DMS53 treated with DMSO at 0.1 percent for 48 hours (cell line): ENCODE measurements around the gene PROKR1.
A peak's percentile ranks its signal among the peaks of the same experiment; 100 is the strongest.
"Not testable (repeated sequence)": the region's sequence is repeated elsewhere in the genome, so short reads cannot be mapped to it uniquely, and the experiment has no call there.

Source experiments
- DNase-seq: peaks from one replicate; lab custom pipeline; 2025; ENCODE audit not compliant: unreplicated experiment; lab: John Stamatoyannopoulos, UW

The PROKR1 gene

GRCh38 chr2:68643011-68643873 lies at the start of gene PROKR1:
TSS of gene PROKR1 (plus strand) at chr2:68643579. CDS start at chr2:68645822, 2,243 bp downstream.
- peak; percentile 37 for DNase-seq

GRCh38 chr2:68594041-68594440 lies 49.3 kb upstream of the PROKR1 start:
- DNase-seq, result no peak

GRCh38 chr2:68594674-68595492 lies 48.5 kb upstream of the PROKR1 start:
- peak; percentile 86 for DNase-seq

- not testable (repeated sequence) for DNase-seq
Measured at GRCh38 chr2:68595493-68595785, 47.9 kb upstream of the PROKR1 start.

GRCh38 chr2:68600495-68600894 lies 42.9 kb upstream of the PROKR1 start:
- not testable (repeated sequence) for DNase-seq

GRCh38 chr2:68603059-68603458 lies 40.3 kb upstream of the PROKR1 start:
- no peak for DNase-seq

- no peak for DNase-seq
Measured at GRCh38 chr2:68604077-68604476, 39.3 kb upstream of the PROKR1 start.

- no peak for DNase-seq
Measured at GRCh38 chr2:68605939-68606338, 37.4 kb upstream of the PROKR1 start.

GRCh38 chr2:68606759-68607158 lies 36.6 kb upstream of the PROKR1 start:
- no peak for DNase-seq

DNA sequence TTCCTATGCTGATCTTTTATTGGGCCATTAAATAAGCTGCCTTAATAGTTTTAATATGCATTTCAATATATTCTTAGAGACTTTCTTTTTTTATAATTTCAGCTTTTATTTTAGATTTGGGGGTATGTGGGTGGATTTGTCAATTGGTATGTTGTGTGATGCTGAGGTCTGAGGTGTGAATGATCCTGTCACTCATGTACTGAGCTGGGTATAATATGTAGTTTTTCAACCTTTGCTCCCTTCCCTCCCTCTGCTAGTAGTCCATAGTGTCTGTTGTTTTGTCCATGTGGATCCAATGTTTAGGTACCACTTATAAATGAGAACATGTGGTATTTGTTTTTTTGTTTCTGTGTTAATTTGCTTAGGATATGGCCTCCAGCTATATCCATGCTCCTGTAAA lies 35.5 kb upstream of the PROKR1 start:
- no peak for DNase-seq

GRCh38 chr2:68612765-68613519 lies 30.4 kb upstream of the PROKR1 start:
- DNase-seq, result no peak

GRCh38 chr2:68620772-68621171 lies 22.6 kb upstream of the PROKR1 start:
- no peak for DNase-seq

DNA sequence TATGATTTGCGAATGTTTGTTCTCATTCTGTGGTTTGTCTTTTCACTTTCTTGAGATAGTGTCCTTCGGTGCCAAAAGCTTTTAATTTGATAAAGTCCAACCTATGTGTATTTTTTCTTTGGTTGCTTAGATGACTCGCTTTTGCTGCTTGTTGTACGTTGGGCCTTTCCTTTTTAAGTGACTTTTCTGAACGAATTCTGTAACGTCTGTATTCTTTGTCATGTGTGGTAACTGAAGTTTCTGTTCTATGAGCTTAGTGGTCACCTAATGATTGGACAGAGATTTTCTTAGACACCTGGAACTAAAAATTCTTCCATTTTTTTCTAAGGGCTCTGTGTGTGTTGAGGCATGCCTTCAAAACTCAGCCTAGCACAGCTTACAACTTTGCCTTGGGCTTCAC lies 19.6 kb upstream of the PROKR1 start:
- DNase-seq, result no peak

DNA sequence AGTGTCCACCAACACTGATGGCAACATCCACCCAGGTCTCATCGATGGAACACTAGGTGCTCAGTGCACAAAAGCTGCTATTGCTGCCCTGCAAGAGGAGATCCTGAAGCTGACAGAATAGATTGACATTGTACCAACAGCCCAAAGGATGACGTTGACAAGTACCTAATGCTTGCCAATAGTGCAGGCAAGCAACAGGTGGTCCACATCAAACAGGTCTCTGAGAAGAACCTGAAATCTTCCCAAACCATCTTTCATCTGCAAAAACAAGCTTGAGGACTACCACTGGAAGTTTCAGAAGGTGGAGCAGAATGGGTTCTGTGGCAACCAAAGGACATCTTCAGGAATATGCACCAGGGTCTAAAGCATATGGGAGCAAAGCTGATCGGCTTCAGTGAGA lies 15.8 kb upstream of the PROKR1 start:
- no peak for DNase-seq

GRCh38 chr2:68632021-68632420 lies 11.4 kb upstream of the PROKR1 start:
- no peak for DNase-seq

GRCh38 chr2:68637047-68637446 lies 6.3 kb upstream of the PROKR1 start:
- DNase-seq, result no peak

DNA sequence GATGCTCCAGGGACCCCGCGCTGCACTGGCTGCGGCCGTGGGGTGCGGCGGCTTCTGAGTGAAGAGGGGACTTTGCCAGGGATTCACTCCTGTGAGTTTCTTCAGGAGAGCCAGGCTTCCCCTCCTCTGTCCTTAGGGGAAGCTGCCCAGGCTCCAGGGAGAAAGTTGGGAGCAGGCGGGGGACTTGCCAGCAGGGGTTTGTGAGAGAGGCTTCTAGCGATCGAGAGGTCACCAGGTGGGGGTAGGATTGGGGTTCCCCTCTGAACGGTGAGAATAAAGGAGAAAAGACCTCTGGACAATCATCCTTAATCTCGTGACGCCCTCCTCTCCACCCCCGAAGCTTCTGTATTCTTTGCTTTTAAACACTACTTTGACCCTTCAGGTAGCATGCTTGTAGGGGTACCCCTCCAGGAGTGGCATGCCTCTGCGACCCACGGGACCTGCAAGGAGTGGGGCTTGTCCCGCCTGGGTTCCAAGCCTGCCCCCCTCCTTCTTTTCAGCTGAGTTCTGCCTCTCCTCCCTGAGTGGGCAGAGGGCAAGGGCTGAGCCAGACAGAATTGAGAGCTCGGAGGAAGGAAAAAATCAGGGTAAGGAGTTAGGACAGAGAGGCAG lies 601 bp downstream of the PROKR1 start:
- no peak for DNase-seq

DNA sequence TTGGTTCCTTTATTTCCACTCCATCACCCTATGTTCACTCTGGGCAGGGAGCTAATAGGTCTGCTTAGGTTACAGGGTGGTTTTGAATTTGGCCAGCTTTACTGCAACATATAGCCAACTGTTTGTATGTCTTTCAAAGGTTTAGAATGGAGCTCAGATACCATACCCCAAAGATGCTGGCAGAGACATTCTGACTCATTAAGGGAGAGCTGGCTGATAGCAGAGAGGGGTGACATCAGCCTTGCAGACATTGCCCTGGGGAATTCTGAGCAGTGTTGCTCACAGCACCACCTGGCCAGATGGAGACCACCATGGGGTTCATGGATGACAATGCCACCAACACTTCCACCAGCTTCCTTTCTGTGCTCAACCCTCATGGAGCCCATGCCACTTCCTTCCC lies 2.1 kb downstream of the PROKR1 start:
- DNase-seq, result no peak

DNA sequence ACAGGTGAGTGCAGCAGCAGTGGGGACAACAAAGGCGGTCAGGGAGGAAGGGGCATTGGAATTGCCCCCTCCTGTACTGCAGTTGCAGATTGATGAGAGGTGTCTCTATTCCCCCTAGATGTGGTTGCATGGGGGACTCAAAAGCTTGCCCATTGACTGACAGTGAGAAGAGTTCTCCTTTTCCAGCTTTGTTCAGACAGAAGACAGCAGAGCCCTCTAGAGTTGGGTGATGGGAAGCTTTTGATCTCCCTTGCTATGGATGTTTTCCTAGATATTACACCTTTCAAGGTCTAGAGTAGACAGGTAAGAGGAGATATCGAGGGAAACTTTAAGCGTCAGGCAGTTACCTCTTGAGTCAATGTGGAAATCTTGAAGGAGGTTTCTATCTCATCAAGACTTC lies 2.9 kb downstream of the PROKR1 start:
- peak; percentile 8 for DNase-seq

DNA sequence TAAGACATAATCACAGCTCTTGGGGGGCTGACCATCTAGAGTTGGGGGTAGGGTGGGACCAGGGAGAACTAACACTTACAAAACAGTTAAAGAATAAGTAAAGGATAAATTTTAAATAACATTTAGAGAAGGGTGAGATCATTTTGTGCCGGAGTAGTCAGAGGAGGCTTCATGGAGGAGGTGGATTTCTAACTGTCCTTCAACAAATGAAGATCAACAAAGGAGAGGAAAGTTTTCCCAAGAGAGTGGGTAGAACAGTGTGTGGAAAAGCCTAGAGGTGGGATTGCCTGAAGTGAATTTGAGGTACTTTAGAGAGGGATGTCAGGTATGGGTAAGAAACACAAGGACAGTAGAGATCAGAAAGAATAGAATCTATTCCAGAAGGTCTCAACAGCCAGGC lies 7.3 kb downstream of the PROKR1 start:
- no peak for DNase-seq

DNA sequence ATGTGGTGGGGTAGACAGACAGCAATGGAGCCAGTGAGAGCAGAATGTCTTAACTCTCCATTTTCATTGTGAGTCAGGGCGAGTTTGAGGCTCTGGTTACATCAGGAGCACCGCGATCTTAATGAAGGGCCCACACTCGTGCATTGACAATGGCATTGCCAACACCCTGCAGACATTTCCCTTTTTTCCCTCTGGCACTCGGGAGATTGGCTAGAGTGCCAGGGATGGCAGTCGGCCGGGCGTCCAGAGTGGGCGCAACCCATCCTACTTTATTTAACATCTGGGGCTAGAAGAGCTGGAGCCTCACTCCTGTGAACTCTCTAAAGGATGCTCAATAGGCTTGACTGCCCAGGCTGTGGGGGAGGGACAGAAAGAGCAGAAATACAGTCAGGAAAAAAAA lies 9.7 kb downstream of the PROKR1 start:
- no peak for DNase-seq
